Esophagus squamous epithelium (tissue), 5 donors: ENCODE measurements around the gene CLSTN2. TPM values are rescaled to one million over a fixed set of nuclear protein-coding genes. Genes with fewer than 3 reads are reported as not detected.

Experiments
- DNase-seq: peaks from one replicate; lab custom pipeline; 2025; lab: John Stamatoyannopoulos, UW
- H3K27ac ChIP-seq, 4 donors: fragments of 200-600 bp; sonication (generic); one replicate each; pipeline ENCODE4 v1.5.1; 2016 to 2019; ENCODE audit warnings: mild to moderate bottlenecking in 1 of 4
- H3K27me3 ChIP-seq, 4 donors: fragments of 200-600 bp; sonication (generic); 1 replicate in 3 of 4; 2 replicates in 1 of 4; pipeline versions ENCODE4 v1.5.1 to v1.6.0; 2017 to 2021; ENCODE audit warnings: antibody characterized with exemption in 1 of 4
- H3K36me3 ChIP-seq, 3 donors: fragments of 200-600 bp; sonication (generic); one replicate each; pipeline ENCODE4 v1.5.1; 2016 to 2019
- H3K4me1 ChIP-seq, 3 donors: fragments of 200-600 bp; sonication (generic); one replicate each; pipeline ENCODE4 v1.5.1; 2017 to 2019
- H3K4me3 ChIP-seq, 4 donors: fragments of 200-600 bp; sonication (generic); 1 replicate in 3 of 4; 2 replicates in 1 of 4; pipeline ENCODE4 v1.5.1; 2016 to 2019; ENCODE audit warnings: mild to moderate bottlenecking in 2 of 4, moderate library complexity in 1 of 4
- H3K9me3 ChIP-seq, 3 donors: fragments of 200-600 bp; sonication (generic); one replicate each; pipeline ENCODE4 v1.5.1; 2016 to 2019
- CTCF ChIP-seq, 6 experiments: fragments of 450-650 bp in 4 of 6; fragments of 200-600 bp in 2 of 6; sonication (generic) in 2 of 6; IDR thresholded peaks; one replicate each; pipeline ENCODE4 v1.5.1; 2016 to 2019; ENCODE audit warnings: antibody characterized with exemption in 6 of 6, mild to moderate bottlenecking in 4 of 6, moderate library complexity in 4 of 6
- POLR2A ChIP-seq, 4 donors: fragments of 450-650 bp; IDR thresholded peaks; one replicate each; pipeline ENCODE4 v1.6.1; 2017; ENCODE audit warnings: antibody characterized with exemption in 4 of 4, mild to moderate bottlenecking in 4 of 4, moderate library complexity in 3 of 4
- WGBS, 2 donors: methylation state at CpG; one replicate each; pipeline ENCODE4 v1.1.5; 2018; 5-methylcytosine and 5-hydroxymethylcytosine counted together
- intact Hi-C: fragments of 100-400 bp; cut with DNase I; formaldehyde crosslinking; loops from one replicate; pipeline ENCODE4 v1.15.0; 2022
- total RNA-seq, 4 donors: library from RNA; depleted of rRNA; stranded (reverse); fragments of >200 nt; gene quantifications; one replicate each; pipeline ENCODE4 v1.1.0, GENCODE V29; 2016
- donor health status: DM: yes; HTN: yes; CAD: no.

Gene CLSTN2
- total RNA-seq, 4 donors from 2014 or later = 0.53 to 5.0 (median 3.1) TPM

GRCh38 chr3:140384876-140385275 lies 449.9 kb downstream of the CLSTN2 start:
- WGBS, 2 donors = 60 to 70% methylated on average over 1 of the region's 1 CpG
- intact Hi-C loops = no loop called here
- H3K9me3 ChIP-seq = no peaks in the 10 kb centered on the region
- TF ChIP-seq CTCF (IDR thresholded peaks at IDR 0.05) = no peak
- no peak for TF ChIP-seq POLR2A (IDR thresholded peaks at IDR 0.05)
- H3K27me3 ChIP-seq = no peaks in the 10 kb centered on the region
- no peak overlapping the region for H3K27ac ChIP-seq
- H3K36me3 ChIP-seq = no peaks in the 10 kb centered on the region
- no peak for DNase-seq
- no peak overlapping the region for H3K4me3 ChIP-seq
- peaks cover 0 to 19% (median 0%) of the 10 kb centered on the region in 3 donors for H3K4me1 ChIP-seq

DNA sequence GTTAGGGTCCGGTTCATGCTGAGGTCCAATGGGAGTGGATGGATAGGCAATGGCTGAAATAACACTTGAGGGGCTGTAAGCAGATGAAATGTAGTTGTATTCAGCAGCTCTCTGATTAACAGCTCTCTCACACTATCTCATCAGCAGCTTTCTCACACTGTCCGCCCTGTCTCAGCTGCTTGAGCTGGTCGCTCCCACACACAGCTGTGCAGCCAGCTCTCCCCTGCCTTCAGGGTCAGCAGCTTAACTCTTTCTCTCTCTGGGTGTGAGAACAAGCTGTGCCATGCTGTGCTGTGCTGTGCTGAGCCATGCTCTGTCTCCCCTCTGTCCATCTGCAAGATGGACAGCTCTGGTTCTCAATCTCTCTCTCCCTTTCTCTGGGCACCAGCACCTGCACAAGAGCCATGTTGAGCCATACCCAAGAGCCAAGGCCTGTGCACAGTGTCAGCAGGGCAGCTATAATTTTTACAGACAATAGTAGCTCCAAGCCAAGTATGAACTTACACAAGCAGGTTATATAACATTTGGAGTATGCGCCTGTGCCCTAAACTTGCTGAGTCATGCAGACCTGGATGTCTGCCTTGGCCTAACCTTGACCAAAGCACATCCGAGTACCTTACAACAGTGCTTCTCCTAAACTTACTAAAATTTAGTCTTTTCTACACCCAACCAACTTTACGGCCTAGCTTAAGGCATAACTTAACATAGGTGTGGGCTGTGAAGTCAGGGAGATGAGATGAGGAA lies 451.5 kb downstream of the CLSTN2 start:
- no peak overlapping the region for H3K27ac ChIP-seq
- DNase-seq = no peak

DNA sequence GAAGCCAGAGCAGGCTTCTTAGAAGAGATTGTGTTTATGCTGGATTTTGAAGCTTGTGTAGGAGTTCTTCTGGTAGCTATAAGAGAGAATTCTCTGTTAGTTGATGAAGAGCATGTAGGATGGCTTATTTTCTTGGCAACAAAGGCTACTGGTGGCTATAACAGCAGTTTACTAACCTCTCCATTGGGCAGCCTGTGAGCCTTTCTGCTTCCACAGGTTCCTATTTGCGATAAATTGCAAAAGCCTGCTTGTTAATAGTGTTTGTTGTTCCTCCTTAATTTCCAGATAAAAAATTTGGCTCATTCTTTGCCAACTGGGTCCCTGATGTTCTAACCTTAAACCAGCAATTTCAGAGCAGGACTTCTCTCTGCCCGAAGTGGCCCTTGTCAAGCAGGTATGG lies 452.3 kb downstream of the CLSTN2 start:
- intact Hi-C loops = no loop called here
- Histone ChIP-seq H3K27ac (no peak overlapping the region), H3K9me3 (no peaks in the 10 kb centered on the region), H3K27me3 (no peaks in the 10 kb centered on the region), H3K4me3 (no peak overlapping the region), H3K4me1 (peaks cover 0 to 19% (median 0%) of the 10 kb centered on the region in 3 donors), H3K36me3 (no peaks in the 10 kb centered on the region)
- no peak for DNase-seq
- TF ChIP-seq POLR2A (IDR thresholded peaks at IDR 0.05) = no peak
- TF ChIP-seq CTCF (IDR thresholded peaks at IDR 0.05) = no peak
- WGBS, 2 donors = 88 to 89% methylated on average over 2 of the region's 2 CpGs

More for the DNA sequence above, 451.5 kb downstream of the CLSTN2 start:
- intact Hi-C loops = no loop called here
- no peak for TF ChIP-seq CTCF (IDR thresholded peaks at IDR 0.05)
- TF ChIP-seq POLR2A (IDR thresholded peaks at IDR 0.05) = no peak
- H3K36me3 ChIP-seq = no peaks in the 10 kb centered on the region
- 33 to 54% methylated on average over 6 of the region's 6 CpGs for WGBS, 2 donors
- H3K27me3 ChIP-seq = no peaks in the 10 kb centered on the region
- peaks cover 0 to 19% (median 0%) of the 10 kb centered on the region in 3 donors for H3K4me1 ChIP-seq
- no peaks in the 10 kb centered on the region for H3K9me3 ChIP-seq
- no peak overlapping the region for H3K4me3 ChIP-seq

DNA sequence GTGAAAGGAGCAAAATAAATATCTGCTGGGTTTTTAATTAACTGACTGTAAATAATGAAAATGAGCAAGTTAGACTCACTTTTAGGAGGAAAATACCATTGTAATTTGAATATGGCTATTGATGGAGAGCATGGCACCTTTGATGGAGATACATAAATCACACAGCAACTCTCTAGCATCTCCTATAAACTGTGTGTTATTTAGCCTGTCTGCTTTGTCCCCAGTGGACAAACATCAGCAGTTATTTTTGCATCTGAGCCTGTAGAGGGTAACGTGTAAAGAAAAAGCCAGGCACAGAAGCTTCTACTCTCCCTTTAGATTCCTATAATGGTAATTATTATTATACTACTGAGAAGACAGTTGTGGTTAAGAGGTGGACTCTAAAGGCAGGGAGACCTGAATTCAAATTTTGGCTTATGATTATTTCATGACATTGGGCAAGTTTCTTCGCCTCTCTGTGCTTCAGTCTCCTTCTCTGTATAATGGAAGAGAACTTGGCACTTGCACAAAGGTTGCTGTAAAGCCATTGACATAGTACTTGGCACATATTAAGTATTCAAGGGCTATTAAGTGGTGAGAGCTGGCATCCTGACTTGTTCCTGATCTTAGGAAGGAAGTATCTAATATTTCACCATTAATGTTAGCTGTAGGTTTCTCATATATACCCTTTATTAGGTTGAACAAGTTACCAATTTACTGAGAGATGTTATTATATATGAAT lies 453.4 kb downstream of the CLSTN2 start:
- 57 to 60% methylated on average over 2 of the region's 2 CpGs for WGBS, 2 donors
- Histone ChIP-seq H3K27me3 (no peaks in the 10 kb centered on the region), H3K4me1 (peaks cover 0 to 19% (median 0%) of the 10 kb centered on the region in 3 donors), H3K36me3 (no peaks in the 10 kb centered on the region), H3K4me3 (no peak overlapping the region), H3K27ac (no peak overlapping the region), H3K9me3 (no peaks in the 10 kb centered on the region)
- intact Hi-C loops = no loop called here
- DNase-seq = no peak
- TF ChIP-seq CTCF (IDR thresholded peaks at IDR 0.05) = no peak
- no peak for TF ChIP-seq POLR2A (IDR thresholded peaks at IDR 0.05)

DNA sequence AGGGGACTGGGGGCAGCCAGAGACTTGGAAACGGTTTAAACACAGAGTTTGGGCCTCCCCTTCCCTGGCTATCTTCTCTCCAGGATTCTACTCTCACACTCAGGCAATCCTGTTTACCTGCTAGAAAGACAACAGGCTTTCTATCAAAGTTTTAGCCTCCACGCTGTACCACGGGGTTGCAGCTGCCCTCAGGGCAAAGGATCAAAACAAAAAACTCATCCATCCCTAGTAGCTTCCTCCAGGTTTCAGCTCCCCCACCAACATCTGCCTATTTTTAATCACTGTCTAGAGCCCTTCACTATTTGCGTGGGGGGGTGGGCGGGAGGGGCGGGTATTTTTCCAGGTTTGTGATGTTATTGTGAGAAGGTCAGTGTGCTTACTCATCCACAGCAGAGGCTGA lies 456.1 kb downstream of the CLSTN2 start:
- H3K27me3 ChIP-seq = no peaks in the 10 kb centered on the region
- peaks cover 0 to 11% (median 0%) of the 10 kb centered on the region in 3 donors for H3K4me1 ChIP-seq
- intact Hi-C loops = no loop called here
- no peak overlapping the region for H3K4me3 ChIP-seq
- H3K36me3 ChIP-seq = no peaks in the 10 kb centered on the region
- H3K9me3 ChIP-seq = no peaks in the 10 kb centered on the region
- no peak for DNase-seq
- 76 to 77% methylated on average over 6 of the region's 6 CpGs for WGBS, 2 donors
- no peak overlapping the region for H3K27ac ChIP-seq
- no peak for TF ChIP-seq POLR2A (IDR thresholded peaks at IDR 0.05)
- no peak for TF ChIP-seq CTCF (IDR thresholded peaks at IDR 0.05)
